Measurements from ENCODE around the gene MAP2K3.
"Not testable (repeated sequence)": the region's sequence is repeated elsewhere in the genome, so short reads cannot be mapped to it uniquely, and the experiment has no call there.

The MAP2K3 gene

DNA sequence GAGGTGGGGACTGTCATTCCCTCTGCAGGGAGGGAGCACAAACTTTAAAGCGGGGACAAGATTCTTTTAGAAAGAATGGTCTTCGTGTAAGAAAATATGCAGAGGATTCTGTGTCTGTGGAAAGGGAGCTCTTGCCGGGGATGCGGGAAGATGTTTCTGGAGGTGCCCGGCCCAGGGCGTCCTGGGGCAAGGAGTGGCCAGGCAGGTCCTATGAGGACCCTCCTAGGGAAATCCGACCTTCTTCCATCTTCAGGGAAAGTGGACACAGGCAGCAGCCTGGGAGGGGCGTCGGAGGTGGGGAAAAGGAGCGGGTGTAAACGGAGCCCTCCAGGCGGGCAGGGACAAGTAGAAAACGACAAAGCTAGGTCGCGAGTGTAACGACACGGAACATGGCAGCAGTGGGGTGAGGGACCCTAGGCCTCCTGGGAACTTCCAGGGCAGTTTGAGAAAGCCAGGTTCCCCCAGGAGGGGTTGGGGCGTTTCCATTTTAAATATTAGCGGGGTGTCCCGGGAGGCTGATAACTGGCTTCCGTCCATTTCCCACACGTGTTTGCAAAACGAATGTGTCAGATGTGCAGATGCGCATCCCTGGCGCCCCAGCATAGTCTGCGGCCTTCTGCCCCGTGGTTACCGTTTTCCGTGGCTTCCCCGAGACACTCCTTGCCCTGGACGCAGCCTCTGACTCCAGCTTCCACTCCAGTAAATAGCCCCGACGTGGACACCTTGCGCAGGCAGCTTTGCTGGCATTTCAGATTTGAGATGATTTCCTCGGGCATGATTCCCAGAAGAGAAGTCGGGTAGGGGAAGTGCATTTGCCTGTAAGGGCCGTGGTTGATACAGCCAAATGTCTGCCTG, 39.0 kb downstream of the MAP2K3 start:
- H3K4me1 ChIP-seq (ENCODE audit: insufficient read depth, low read length, severe bottlenecking), result peaks cover 22% of the 10 kb centered on the region

GRCh38 chr17:21324741-21325140, 40.2 kb downstream of the MAP2K3 start:
- H3K4me1 ChIP-seq (ENCODE audit: insufficient read depth, low read length, severe bottlenecking), result peaks cover 22% of the 10 kb centered on the region
- not testable (repeated sequence) for H3K9me2 ChIP-seq (ENCODE audit: low read depth, low read length); H3K27me3 ChIP-seq (ENCODE audit: insufficient read depth, low read length); H3K4me3 ChIP-seq (ENCODE audit: low read depth, low read length, poor library complexity, severe bottlenecking); H3K36me3 ChIP-seq (ENCODE audit: insufficient read depth, low read length); H4K20me1 ChIP-seq (ENCODE audit: insufficient read depth, low read length); H3K4me2 ChIP-seq (ENCODE audit: low read length); H3K79me2 ChIP-seq (ENCODE audit: insufficient read depth, low read length); H3F3A ChIP-seq (ENCODE audit: insufficient read depth, low read length); H3K9ac ChIP-seq (ENCODE audit: low read length); H2AFZ ChIP-seq (ENCODE audit: low read length); H3K9me3 ChIP-seq (ENCODE audit: low read length); H3K27ac ChIP-seq (ENCODE audit: low read depth, low read length, poor library complexity, severe bottlenecking)

More for the DNA sequence above, 39.0 kb downstream of the MAP2K3 start:
- Histone ChIP-seq H3K4me3 (ENCODE audit: low read depth, low read length, poor library complexity, severe bottlenecking) (peak overlapping the region; percentile 67), H3K27ac (ENCODE audit: low read depth, low read length, poor library complexity, severe bottlenecking) (peak overlapping the region; percentile 54), H3K4me2 (ENCODE audit: low read length) (peak overlapping the region; percentile 70)
- H3K9me3 ChIP-seq (ENCODE audit: low read length); H3K36me3 ChIP-seq (ENCODE audit: insufficient read depth, low read length); H3K27me3 ChIP-seq (ENCODE audit: insufficient read depth, low read length); H3K9ac ChIP-seq (ENCODE audit: low read length); H3K9me2 ChIP-seq (ENCODE audit: low read depth, low read length); H2AFZ ChIP-seq (ENCODE audit: low read length); H3F3A ChIP-seq (ENCODE audit: insufficient read depth, low read length); H3K79me2 ChIP-seq (ENCODE audit: insufficient read depth, low read length); H4K20me1 ChIP-seq (ENCODE audit: insufficient read depth, low read length): not testable (repeated sequence)

GRCh38 chr17:21327921-21328320, 43.4 kb downstream of the MAP2K3 start:
- H2AFZ ChIP-seq (ENCODE audit: low read length); H3K9me2 ChIP-seq (ENCODE audit: low read depth, low read length); H3K4me3 ChIP-seq (ENCODE audit: low read depth, low read length, poor library complexity, severe bottlenecking); H3K79me2 ChIP-seq (ENCODE audit: insufficient read depth, low read length); H4K20me1 ChIP-seq (ENCODE audit: insufficient read depth, low read length); H3K9me3 ChIP-seq (ENCODE audit: low read length); H3K9ac ChIP-seq (ENCODE audit: low read length); H3K27ac ChIP-seq (ENCODE audit: low read depth, low read length, poor library complexity, severe bottlenecking); H3F3A ChIP-seq (ENCODE audit: insufficient read depth, low read length); H3K36me3 ChIP-seq (ENCODE audit: insufficient read depth, low read length); H3K27me3 ChIP-seq (ENCODE audit: insufficient read depth, low read length); H3K4me2 ChIP-seq (ENCODE audit: low read length): not testable (repeated sequence)
- peaks cover 22% of the 10 kb centered on the region for H3K4me1 ChIP-seq (ENCODE audit: insufficient read depth, low read length, severe bottlenecking)

GRCh38 chr17:21328778-21329177, 44.3 kb downstream of the MAP2K3 start:
- not testable (repeated sequence) for H3K79me2 ChIP-seq (ENCODE audit: insufficient read depth, low read length); H3F3A ChIP-seq (ENCODE audit: insufficient read depth, low read length); H3K9me3 ChIP-seq (ENCODE audit: low read length); H3K9ac ChIP-seq (ENCODE audit: low read length); H3K36me3 ChIP-seq (ENCODE audit: insufficient read depth, low read length); H3K4me2 ChIP-seq (ENCODE audit: low read length); H3K9me2 ChIP-seq (ENCODE audit: low read depth, low read length); H4K20me1 ChIP-seq (ENCODE audit: insufficient read depth, low read length); H3K27me3 ChIP-seq (ENCODE audit: insufficient read depth, low read length); H3K27ac ChIP-seq (ENCODE audit: low read depth, low read length, poor library complexity, severe bottlenecking); H2AFZ ChIP-seq (ENCODE audit: low read length); H3K4me3 ChIP-seq (ENCODE audit: low read depth, low read length, poor library complexity, severe bottlenecking)
- peaks cover 14% of the 10 kb centered on the region for H3K4me1 ChIP-seq (ENCODE audit: insufficient read depth, low read length, severe bottlenecking)

DNA sequence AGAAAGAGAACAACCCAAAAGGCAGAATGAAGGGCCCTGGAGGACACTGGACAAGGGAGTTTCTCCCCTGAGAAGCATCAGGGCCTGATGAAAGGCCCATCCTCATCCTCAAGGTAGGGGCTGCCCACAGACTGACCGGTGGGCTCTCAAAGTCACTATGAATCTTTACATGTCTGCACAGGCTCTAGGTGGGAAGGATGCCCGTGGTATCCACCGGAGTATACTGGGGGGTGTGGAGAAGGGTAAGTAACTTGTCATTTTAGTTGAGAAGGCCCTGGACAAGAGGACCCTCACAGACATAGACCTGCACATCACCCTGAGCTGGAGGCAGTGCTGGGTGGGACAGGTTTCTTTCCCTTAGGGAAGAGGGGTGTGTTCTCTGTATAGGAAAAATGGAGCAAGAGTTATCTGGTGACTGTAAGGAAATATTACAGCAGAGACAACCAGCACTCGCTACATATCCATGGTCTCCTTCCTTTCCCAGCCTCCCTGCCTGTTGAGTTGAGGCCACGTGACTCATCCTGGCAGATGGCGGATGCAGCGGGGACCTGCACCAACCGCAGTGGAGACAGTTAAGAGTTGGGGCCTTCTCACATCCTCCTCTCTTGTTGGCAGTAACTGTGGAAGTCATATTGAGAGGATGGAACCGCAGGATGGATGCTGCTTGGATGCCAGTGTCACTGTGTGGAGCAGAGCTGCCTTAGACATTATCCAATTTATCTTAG, 46.1 kb downstream of the MAP2K3 start:
- Histone ChIP-seq H3K4me1 (ENCODE audit: insufficient read depth, low read length, severe bottlenecking) (peaks cover 3% of the 10 kb centered on the region), H3K79me2 (ENCODE audit: insufficient read depth, low read length) (no peaks in the 10 kb centered on the region), H3K27me3 (ENCODE audit: insufficient read depth, low read length) (no peaks in the 10 kb centered on the region), H3K4me2 (ENCODE audit: low read length) (no peak overlapping the region), H3K9me3 (ENCODE audit: low read length) (no peaks in the 10 kb centered on the region), H3K4me3 (ENCODE audit: low read depth, low read length, poor library complexity, severe bottlenecking) (no peak overlapping the region), H3K27ac (ENCODE audit: low read depth, low read length, poor library complexity, severe bottlenecking) (no peak overlapping the region), H4K20me1 (ENCODE audit: insufficient read depth, low read length) (no peaks in the 10 kb centered on the region), H3K9ac (ENCODE audit: low read length) (no peak overlapping the region), H3K9me2 (ENCODE audit: low read depth, low read length) (no peaks in the 10 kb centered on the region), H2AFZ (ENCODE audit: low read length) (no peak overlapping the region), H3K36me3 (ENCODE audit: insufficient read depth, low read length) (no peaks in the 10 kb centered on the region), H3F3A (ENCODE audit: insufficient read depth, low read length) (no peaks in the 10 kb centered on the region)
- TF ChIP-seq CTCF (IDR thresholded peaks at IDR 0.05; ENCODE audit: low read length), result no peak
- no peak for TF ChIP-seq EZH2 (IDR thresholded peaks at IDR 0.05; ENCODE audit: borderline replicate concordance, low read length)

DNA sequence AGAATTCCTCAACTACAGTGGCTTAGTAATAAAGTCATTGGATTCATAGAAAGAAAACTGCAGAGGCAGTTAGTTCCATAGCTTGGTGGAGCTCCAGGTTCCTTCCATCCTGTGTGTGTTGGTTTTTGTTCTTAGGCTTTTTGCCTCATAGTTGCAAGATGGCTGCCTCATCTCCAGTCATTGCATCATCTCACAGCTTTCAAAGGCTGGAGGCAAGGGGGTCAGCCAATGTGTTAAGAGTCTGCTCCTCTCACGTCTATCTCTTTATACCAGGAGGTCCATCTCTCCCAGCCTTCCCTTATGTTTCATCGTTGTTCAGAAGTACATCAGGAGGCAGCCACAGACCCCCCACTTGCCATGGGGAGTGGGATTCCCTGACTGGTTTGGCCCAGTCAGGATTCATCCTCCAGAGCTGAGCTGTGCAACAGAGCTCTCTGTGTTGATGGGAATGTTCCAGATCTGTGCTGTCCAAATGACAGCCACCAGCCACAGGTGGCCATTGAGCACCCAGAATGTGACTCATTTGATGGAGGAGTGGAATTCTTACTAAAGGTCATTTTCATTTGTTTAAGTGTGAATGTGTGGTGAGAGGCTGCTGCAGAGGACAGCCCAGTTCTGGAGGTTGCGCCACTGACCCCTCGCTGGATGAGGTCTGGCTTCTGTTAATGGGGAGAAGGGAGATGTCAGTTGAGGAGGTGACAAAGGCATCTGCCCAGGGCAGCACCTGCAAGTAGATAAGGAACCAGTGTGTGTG, 52.2 kb downstream of the MAP2K3 start:
- H4K20me1 ChIP-seq (ENCODE audit: insufficient read depth, low read length); H3K9ac ChIP-seq (ENCODE audit: low read length); H3K79me2 ChIP-seq (ENCODE audit: insufficient read depth, low read length); H3F3A ChIP-seq (ENCODE audit: insufficient read depth, low read length); H3K27ac ChIP-seq (ENCODE audit: low read depth, low read length, poor library complexity, severe bottlenecking); H3K4me2 ChIP-seq (ENCODE audit: low read length); H3K4me1 ChIP-seq (ENCODE audit: insufficient read depth, low read length, severe bottlenecking); H3K4me3 ChIP-seq (ENCODE audit: low read depth, low read length, poor library complexity, severe bottlenecking); H3K9me2 ChIP-seq (ENCODE audit: low read depth, low read length); H3K36me3 ChIP-seq (ENCODE audit: insufficient read depth, low read length); H3K27me3 ChIP-seq (ENCODE audit: insufficient read depth, low read length); H2AFZ ChIP-seq (ENCODE audit: low read length); H3K9me3 ChIP-seq (ENCODE audit: low read length): not testable (repeated sequence)

Measured in OCI-LY1 (cell line).